HCT116 (cell line): ENCODE results near the gene HERC2. TPM values are rescaled to one million over a fixed set of nuclear protein-coding genes. Genes with fewer than 3 reads are reported as not detected.

Experiments
- ATAC-seq: fragments of 200-7000 bp; cut with Tn5 transposase; 2 replicates; pipeline ENCODE4 v1.9.1; 2020; ENCODE audit warnings: mild to moderate bottlenecking, moderate library complexity
- BruUV-seq: library from RNA; stranded (reverse); fragments of 400-500 nt; replicated peaks from 2 replicates; lab custom pipeline; 2021; lab: Mats Ljungman, UMichigan
- CTCF ChIA-PET: fragments of 300-600 bp; sonication (Branson Sonifier 250); formaldehyde crosslinking; loops from one replicate; lab custom pipeline; 2021; ENCODE audit warnings: antibody characterized with exemption; lab: Charles Lee
- POLR2A ChIA-PET: fragments of 300-600, 350-600 bp; sonication (Branson Sonifier 250); formaldehyde crosslinking; loops from one replicate; lab custom pipeline; 2021; ENCODE audit warnings: antibody characterized with exemption; lab: Charles Lee
- RAD21 ChIA-PET, 2 experiments: fragments of 300-600 bp; sonication (Branson Sonifier 250); formaldehyde crosslinking; loops; one replicate each; lab custom pipeline; 2023; ENCODE audit warnings: low total read pairs in 2 of 2; ENCODE audit not compliant: uncharacterized antibody in 2 of 2, unreplicated experiment in 2 of 2, low non-redundant PET in 1 of 2; lab: Charles Lee
- DNase-seq: peaks from one replicate; pipeline ENCODE4 v3.0.0-alpha.2; 2010; ENCODE audit warnings: low read depth, low spot score
- H2AFZ ChIP-seq: fragments of 200-600 bp; shearing (Covaris generic), sonication (generic); 2 replicates; pipeline ENCODE4 v1.6.1; 2017; ENCODE audit warnings: low read depth, mixed run types, mixed read lengths, antibody characterized with exemption, low read length; ENCODE audit not compliant: poor library complexity, severe bottlenecking
- H3K27ac ChIP-seq: 2 replicates; pipeline ENCODE4 v1.5.1; 2012; ENCODE audit warnings: low read depth, low read length
- H3K27me3 ChIP-seq: fragments of 200-600 bp; sonication (generic); 2 replicates; pipeline ENCODE4 v1.6.1; 2016; ENCODE audit warnings: mixed run types, low read length, mixed read lengths; ENCODE audit not compliant: insufficient read depth
- H3K36me3 ChIP-seq, 2 experiments: fragments of 200-500 bp in 1 of 2; fragments of 200-600 bp in 1 of 2; sonication (Bioruptor generic) in 1 of 2; sonication (generic) in 1 of 2; 2 replicates each; pipeline versions ENCODE4 v1.5.1 to v1.6.1; 2014 to 2016; ENCODE audit warnings: low read length in 2 of 2, inconsistent platforms in 1 of 2, mixed read lengths in 1 of 2, mixed run types in 1 of 2; ENCODE audit not compliant: insufficient read depth in 2 of 2, control insufficient read depth in 1 of 2
- H3K4me1 ChIP-seq, 2 experiments: fragments of 200-600 bp in 1 of 2; sonication (generic) in 1 of 2; 2 replicates each; pipeline versions ENCODE4 v1.5.1 to v1.6.1; 2012 to 2017; ENCODE audit warnings: low read length in 2 of 2, inconsistent platforms in 1 of 2, mild to moderate bottlenecking in 1 of 2, mixed read lengths in 1 of 2, mixed run types in 1 of 2, moderate library complexity in 1 of 2; ENCODE audit not compliant: insufficient read depth in 2 of 2, control insufficient read depth in 1 of 2
- H3K4me2 ChIP-seq: fragments of 200-600 bp; sonication (generic); 2 replicates; pipeline ENCODE4 v1.6.1; 2017; ENCODE audit warnings: mixed run types, low read length, mixed read lengths
- H3K4me3 ChIP-seq, 2 experiments: fragments of 200-600 bp in 1 of 2; sonication (generic) in 1 of 2; replicated peaks in 1 of 2; 2 replicates each; pipeline ENCODE4 v1.5.1; 2011 to 2016; ENCODE audit warnings: low read length in 2 of 2, control low read depth in 1 of 2, low read depth in 1 of 2, mild to moderate bottlenecking in 1 of 2, mixed read lengths in 1 of 2, mixed run types in 1 of 2
- H3K79me2 ChIP-seq: fragments of 200-600 bp; sonication (generic); 2 replicates; pipeline ENCODE4 v1.6.1; 2017; ENCODE audit warnings: mild to moderate bottlenecking, mixed run types, low read length, moderate library complexity, mixed read lengths; ENCODE audit not compliant: insufficient read depth
- H3K9ac ChIP-seq: fragments of 200-600 bp; sonication (generic); 2 replicates; pipeline ENCODE4 v1.6.1; 2016; ENCODE audit warnings: low read length, mixed read lengths
- H3K9me2 ChIP-seq: fragments of 200-600 bp; sonication (generic), shearing (Covaris generic); 2 replicates; pipeline ENCODE4 v1.6.1; 2017; ENCODE audit warnings: mixed run types, mild to moderate bottlenecking, moderate library complexity; ENCODE audit not compliant: insufficient read depth
- H3K9me3 ChIP-seq, 2 experiments: fragments of 200-500 bp in 1 of 2; fragments of 200-600 bp in 1 of 2; sonication (Bioruptor generic) in 1 of 2; sonication (generic) in 1 of 2; 2 replicates each; pipeline ENCODE4 v1.6.1; 2014 to 2017; ENCODE audit warnings: low read length in 2 of 2, mixed read lengths in 2 of 2, inconsistent platforms in 1 of 2, low read depth in 1 of 2, mild to moderate bottlenecking in 1 of 2, mixed run types in 1 of 2, moderate library complexity in 1 of 2; ENCODE audit not compliant: control insufficient read depth in 1 of 2, insufficient read depth in 1 of 2
- H4K20me1 ChIP-seq: fragments of 200-600 bp; sonication (generic), shearing (Covaris generic); 2 replicates; pipeline ENCODE4 v1.6.1; 2017; ENCODE audit warnings: mixed run types, mild to moderate bottlenecking, moderate library complexity; ENCODE audit not compliant: insufficient read depth
- ATF3 ChIP-seq: IDR thresholded peaks from 2 replicates; pipeline ENCODE4 v1.6.1; 2012
- CBX3 ChIP-seq: IDR thresholded peaks from 2 replicates; pipeline ENCODE4 v1.6.1; 2012; ENCODE audit warnings: low read depth
- CEBPB ChIP-seq: IDR thresholded peaks from 2 replicates; pipeline ENCODE4 v1.6.1; 2012; ENCODE audit warnings: low read depth
- EGR1 ChIP-seq: IDR thresholded peaks from 2 replicates; pipeline ENCODE4 v1.6.1; 2012; ENCODE audit warnings: low read depth
- ELF1 ChIP-seq: IDR thresholded peaks from 2 replicates; pipeline ENCODE4 v1.6.1; 2012; ENCODE audit warnings: low read depth, borderline replicate concordance
- EZH2 ChIP-seq: fragments of 200-600 bp; sonication (generic); IDR thresholded peaks from 2 replicates; pipeline ENCODE4 v1.6.1; 2017; ENCODE audit warnings: antibody characterized with exemption, mixed run types
- FOSL1 ChIP-seq: IDR thresholded peaks from 2 replicates; pipeline ENCODE4 v1.6.1; 2012; ENCODE audit warnings: low read depth
- POLR2A ChIP-seq: IDR thresholded peaks from 2 replicates; pipeline ENCODE4 v1.7.0; 2011; ENCODE audit warnings: borderline replicate concordance; ENCODE audit not compliant: insufficient read depth, insufficient read length; ENCODE audit errors: extremely low read depth
- POLR2AphosphoS5 ChIP-seq: IDR thresholded peaks from 2 replicates; pipeline ENCODE4 v1.6.1; 2011; ENCODE audit warnings: mild to moderate bottlenecking, low read depth, low read length, moderate library complexity
- REST ChIP-seq: IDR thresholded peaks from 2 replicates; pipeline ENCODE4 v1.6.1; 2012; ENCODE audit warnings: low read depth
- SIN3A ChIP-seq: IDR thresholded peaks from 2 replicates; pipeline ENCODE4 v1.6.1; 2012; ENCODE audit warnings: low read depth
- TCF7L2 ChIP-seq: IDR thresholded peaks from 2 replicates; pipeline ENCODE4 v1.7.0; 2011; ENCODE audit warnings: borderline replicate concordance, inconsistent platforms; ENCODE audit not compliant: insufficient read depth, insufficient read length; ENCODE audit errors: extremely low read depth
- ZBTB33 ChIP-seq: IDR thresholded peaks from 2 replicates; pipeline ENCODE4 v1.6.1; 2011; ENCODE audit warnings: mild to moderate bottlenecking, low read length, moderate library complexity; ENCODE audit not compliant: insufficient replicate concordance; ENCODE audit errors: extremely low read depth
- ZNF274 ChIP-seq: fragments of 200-500 bp; sonication (Bioruptor generic); IDR thresholded peaks from 2 replicates; pipeline ENCODE4 v1.6.1; 2014; ENCODE audit warnings: mild to moderate bottlenecking, low read depth, low read length, inconsistent platforms
- intact Hi-C: fragments of 100-400 bp; cut with micrococcal nuclease; formaldehyde crosslinking; loops from 2 replicates; pipeline ENCODE4 v1.10.0; 2022
- total RNA-seq: library from RNA; stranded (reverse); gene quantifications from one replicate; pipeline ENCODE4 v1.2.1, GENCODE V29; 2021; ENCODE audit not compliant: unreplicated experiment

The HERC2 gene
- total RNA-seq, 1 experiment from 2014 or later: 55.5 TPM

GRCh38 chr15:28109626-28110455 is 212.1 kb downstream of the HERC2 start:
- RAD21 ChIA-PET: no interaction called here
- POLR2A ChIA-PET: no interaction called here

More at GRCh38 chr15:28109626-28110455, 212.1 kb downstream of the HERC2 start:
- intact Hi-C loops: no loop called here
- H3K36me3 ChIP-seq: peaks cover 4 to 17% of the 10 kb centered on the region in 2 experiments; a peak in 2 of 4 replicates
- CTCF ChIA-PET: interaction anchor here (0.7 to 2.4 kb wide), 2 partner anchors 16 kb away, joined by 3 to 9 read pairs; no protein-coding TSS in a partner anchor
- no peaks in the 10 kb centered on the region for H4K20me1 ChIP-seq
- no peak for DNase-seq
- H3K4me1 ChIP-seq: no peaks in the 10 kb centered on the region
- H2AFZ ChIP-seq: no peak overlapping the region
- no peak overlapping the region for H3K4me2 ChIP-seq
- TSS peak; percentile 25 for BruUV-seq
- no peaks in the 10 kb centered on the region for H3K9me2 ChIP-seq
- H3K4me3 ChIP-seq: no peak overlapping the region
- H3K79me2 ChIP-seq: no peaks in the 10 kb centered on the region
- ATAC-seq: 0 out of 2 replicates have a peak, but pooled peaks have one; percentile 34
- no peak for TF ChIP-seq FOSL1
- no peak for TF ChIP-seq REST
- TF ChIP-seq POLR2AphosphoS5: no peak
- TF ChIP-seq ZBTB33: no peak
- no peak for TF ChIP-seq CEBPB
- TF ChIP-seq CBX3: no peak
- TF ChIP-seq ATF3: no peak
- TF ChIP-seq SIN3A: no peak
- TF ChIP-seq ELF1: no peak
- TF ChIP-seq TCF7L2: no peak
- no peak for TF ChIP-seq EZH2
- no peak for TF ChIP-seq POLR2A
- no peak for TF ChIP-seq ZNF274
- no peak for TF ChIP-seq EGR1
- H3K9me3 ChIP-seq: no peaks in the 10 kb centered on the region
- H3K27ac ChIP-seq: no peak overlapping the region
- H3K9ac ChIP-seq: no peak overlapping the region
- H3K27me3 ChIP-seq: no peaks in the 10 kb centered on the region
